Endothelial cell of umbilical vein (primary cell): Measurements from ENCODE around the gene CCSER2. TPM values are rescaled to one million over a fixed set of nuclear protein-coding genes. Genes with fewer than 3 reads are reported as not detected.

Experiments used
- BruUV-seq: library from RNA; stranded (reverse); fragments of 400-500 nt; replicated peaks from 2 replicates; lab custom pipeline; 2021; lab: Mats Ljungman, UMichigan
- CTCF ChIA-PET: fragments of 300-600, 350-600 bp; sonication (Branson Sonifier 250); formaldehyde crosslinking; loops from one replicate; lab custom pipeline; 2021; ENCODE audit warnings: antibody characterized with exemption, inconsistent platforms; lab: Charles Lee
- POLR2A ChIA-PET: fragments of 300-600, 350-600 bp; sonication (Branson Sonifier 250); formaldehyde crosslinking; loops from one replicate; lab custom pipeline; 2021; ENCODE audit warnings: antibody characterized with exemption, inconsistent platforms; lab: Charles Lee
- DNase-seq: peaks from one replicate; pipeline ENCODE4 v3.0.0-alpha.2; 2011; ENCODE audit warnings: low read depth, low spot score
- FAIRE-seq: peaks from 2 replicates; lab custom pipeline; 2011; peaks lifted over from hg19 to GRCh38; lab: Jason Lieb, UNC
- H2AFZ ChIP-seq: 2 replicates; pipeline ENCODE4 v1.6.0; 2012; ENCODE audit warnings: low read depth, low read length, control low read depth, inconsistent platforms
- H3K27ac ChIP-seq: 2 replicates; pipeline ENCODE4 v1.5.1; 2011; ENCODE audit warnings: low read depth, mild to moderate bottlenecking, control low read depth, low read length, moderate library complexity; ENCODE audit not compliant: insufficient read depth
- H3K27me3 ChIP-seq, 2 experiments: 2 replicates each; pipeline versions ENCODE4 v1.6.0 to v1.6.1; 2011; ENCODE audit warnings: low read length in 2 of 2, mixed read lengths in 1 of 2; ENCODE audit not compliant: control insufficient read depth in 2 of 2, insufficient read depth in 2 of 2
- H3K36me3 ChIP-seq, 2 experiments: 2 replicates in 1 of 2; 3 replicates in 1 of 2; pipeline ENCODE4 v1.5.1; 2011; ENCODE audit warnings: low read length in 2 of 2, mild to moderate bottlenecking in 1 of 2, moderate library complexity in 1 of 2; ENCODE audit not compliant: control insufficient read depth in 2 of 2, insufficient read depth in 2 of 2; ENCODE audit errors: extremely low read depth in 1 of 2
- H3K4me1 ChIP-seq: 3 replicates; pipeline ENCODE4 v1.5.1; 2011; ENCODE audit warnings: mild to moderate bottlenecking, low read length; ENCODE audit not compliant: control insufficient read depth, insufficient read depth; ENCODE audit errors: extremely low read depth
- H3K4me2 ChIP-seq: 2 replicates; pipeline ENCODE4 v1.6.1; 2011; ENCODE audit warnings: low read length, control low read depth, mixed read lengths; ENCODE audit not compliant: insufficient read depth
- H3K4me3 ChIP-seq, 3 experiments: fragments of 200-600 bp in 1 of 3; sonication (generic), shearing (Covaris generic) in 1 of 3; replicated peaks in 1 of 3; 2 replicates each; pipeline ENCODE4 v1.5.1; 2011 to 2016; ENCODE audit warnings: control low read depth in 3 of 3, low read length in 3 of 3, mild to moderate bottlenecking in 2 of 3, inconsistent platforms in 1 of 3, low read depth in 1 of 3, moderate library complexity in 1 of 3; ENCODE audit not compliant: insufficient read depth in 1 of 3
- H3K79me2 ChIP-seq: 2 replicates; pipeline ENCODE4 v1.6.0; 2012; ENCODE audit warnings: low read length, inconsistent platforms; ENCODE audit not compliant: control insufficient read depth, insufficient read depth
- H3K9ac ChIP-seq: replicated peaks from 2 replicates; pipeline ENCODE3; 2011; ENCODE audit warnings: low read length, control low read depth; ENCODE audit not compliant: insufficient read depth; ENCODE audit errors: extremely low read depth
- H3K9me1 ChIP-seq: replicated peaks from 3 replicates; pipeline ENCODE4 v1.6.0; 2011; ENCODE audit warnings: mild to moderate bottlenecking, low read length; ENCODE audit not compliant: control insufficient read depth, insufficient read depth; ENCODE audit errors: extremely low read depth
- H3K9me3 ChIP-seq: replicated peaks from 2 replicates; pipeline ENCODE4 v1.5.1; 2012; ENCODE audit warnings: low read length, inconsistent platforms; ENCODE audit not compliant: control insufficient read depth, insufficient read depth
- H4K20me1 ChIP-seq: replicated peaks from 2 replicates; pipeline ENCODE3; 2011; ENCODE audit warnings: mild to moderate bottlenecking, low read length; ENCODE audit not compliant: control insufficient read depth, insufficient read depth; ENCODE audit errors: extremely low read depth
- FOS ChIP-seq: IDR thresholded peaks from 2 replicates; pipeline ENCODE4 v1.6.1; 2011; ENCODE audit warnings: mild to moderate bottlenecking, low read length, moderate library complexity, borderline replicate concordance; ENCODE audit not compliant: insufficient read depth
- JUN ChIP-seq: IDR thresholded peaks from 2 replicates; pipeline ENCODE4 v1.6.1; 2011; ENCODE audit warnings: borderline replicate concordance, low read depth; ENCODE audit not compliant: insufficient read length, insufficient read depth
- MYC ChIP-seq: IDR thresholded peaks from one replicate; pipeline ENCODE4 v1.6.1; 2011; ENCODE audit warnings: mild to moderate bottlenecking, low read depth, low read length
- POLR2A ChIP-seq: IDR thresholded peaks from 2 replicates; pipeline ENCODE4 v1.6.1; 2012; ENCODE audit warnings: low read depth, mild to moderate bottlenecking, control low read depth, low read length
- POLR2AphosphoS5 ChIP-seq: IDR thresholded peaks from 2 replicates; pipeline ENCODE4 v1.6.1; 2012; ENCODE audit warnings: low read depth, mild to moderate bottlenecking, control low read depth, low read length, moderate library complexity; ENCODE audit not compliant: insufficient read depth
- dilution Hi-C: fragments of 300-500 bp; cut with MboI; formaldehyde crosslinking; loops from one replicate; pipeline ENCODE4 v1.15.0; 2019; ENCODE audit warnings: low sequenced_read_pairs; ENCODE audit not compliant: extremely low pct_ligation_motif_present
- intact Hi-C: fragments of 100-400 bp; cut with micrococcal nuclease; formaldehyde crosslinking; loops from one replicate; pipeline ENCODE4 v1.10.0; 2022
- polyA plus RNA-seq, 4 experiments: library from polyadenylated mRNA; depleted of rRNA in 3 of 4; stranded (reverse) in 3 of 4; unstranded in 1 of 4; fragments of >200 nt; gene quantifications; 2 replicates each; pipeline versions ENCODE4 v1.2.1 to v1.2.3, GENCODE V29; 2011 to 2012; ENCODE audit warnings: missing spikeins in 1 of 4
- total RNA-seq: library from RNA; stranded (reverse); gene quantifications from 2 replicates; pipeline ENCODE4 v1.2.3, GENCODE V29; 2021
- TF ChIP-seq, protein P1 (sequence below): IDR thresholded peaks from 2 replicates; pipeline ENCODE4 v1.6.1; 2011; ENCODE audit not compliant: insufficient read depth, insufficient read length
- TF ChIP-seq, protein P2 (sequence below), 2 donors: IDR thresholded peaks; 1 replicate in 1 of 2; 2 replicates in 1 of 2; pipeline ENCODE4 v1.5.1; 2011; ENCODE audit warnings: low read length in 2 of 2, mild to moderate bottlenecking in 2 of 2, moderate library complexity in 2 of 2, control low read depth in 1 of 2, inconsistent platforms in 1 of 2, low read depth in 1 of 2; ENCODE audit not compliant: insufficient read depth in 1 of 2; ENCODE audit errors: extremely low read depth in 1 of 2

The CCSER2 gene
- total and polyA plus RNA-seq, 2 donors (not counting 3 experiments of a cell fraction or from before 2014, with no cell fraction given) = 14.5 to 49.3 TPM

- Histone ChIP-seq H3K9ac (no peak overlapping the region), H3K9me1 (no peaks in the 10 kb centered on the region), H4K20me1 (no peaks in the 10 kb centered on the region), H3K9me3 (no peaks in the 10 kb centered on the region), H3K36me3 (no peaks in the 10 kb centered on the region), H3K4me1 (peaks cover 12% of the 10 kb centered on the region), H3K4me2 (no peak overlapping the region), H3K27me3 (no peaks in the 10 kb centered on the region), H2AFZ (no peak overlapping the region), H3K27ac (peak overlapping the region; percentile 45), H3K4me3 (no peak overlapping the region), H3K79me2 (peaks cover 5% of the 10 kb centered on the region)
- CTCF ChIA-PET = interaction anchor here (0.7 to 2.2 kb wide), 3 partner anchors 18 to 65 kb away, joined by 3 to 6 read pairs (median 3); no protein-coding TSS in a partner anchor
- POLR2A ChIA-PET = no interaction called here
- intact Hi-C loops (no loop called here), dilution Hi-C loops (no loop called here)
- TF ChIP-seq POLR2A = no peak
- TF ChIP-seq JUN = no peak
- TF ChIP-seq MYC = no peak
- TF ChIP-seq, protein P1, sequence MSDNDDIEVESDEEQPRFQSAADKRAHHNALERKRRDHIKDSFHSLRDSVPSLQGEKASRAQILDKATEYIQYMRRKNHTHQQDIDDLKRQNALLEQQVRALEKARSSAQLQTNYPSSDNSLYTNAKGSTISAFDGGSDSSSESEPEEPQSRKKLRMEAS = no peak
- no peak for TF ChIP-seq FOS
- TF ChIP-seq POLR2AphosphoS5 = no peak
- TF ChIP-seq, protein P2, sequence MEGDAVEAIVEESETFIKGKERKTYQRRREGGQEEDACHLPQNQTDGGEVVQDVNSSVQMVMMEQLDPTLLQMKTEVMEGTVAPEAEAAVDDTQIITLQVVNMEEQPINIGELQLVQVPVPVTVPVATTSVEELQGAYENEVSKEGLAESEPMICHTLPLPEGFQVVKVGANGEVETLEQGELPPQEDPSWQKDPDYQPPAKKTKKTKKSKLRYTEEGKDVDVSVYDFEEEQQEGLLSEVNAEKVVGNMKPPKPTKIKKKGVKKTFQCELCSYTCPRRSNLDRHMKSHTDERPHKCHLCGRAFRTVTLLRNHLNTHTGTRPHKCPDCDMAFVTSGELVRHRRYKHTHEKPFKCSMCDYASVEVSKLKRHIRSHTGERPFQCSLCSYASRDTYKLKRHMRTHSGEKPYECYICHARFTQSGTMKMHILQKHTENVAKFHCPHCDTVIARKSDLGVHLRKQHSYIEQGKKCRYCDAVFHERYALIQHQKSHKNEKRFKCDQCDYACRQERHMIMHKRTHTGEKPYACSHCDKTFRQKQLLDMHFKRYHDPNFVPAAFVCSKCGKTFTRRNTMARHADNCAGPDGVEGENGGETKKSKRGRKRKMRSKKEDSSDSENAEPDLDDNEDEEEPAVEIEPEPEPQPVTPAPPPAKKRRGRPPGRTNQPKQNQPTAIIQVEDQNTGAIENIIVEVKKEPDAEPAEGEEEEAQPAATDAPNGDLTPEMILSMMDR (IDR thresholded peaks at IDR 0.05; ENCODE audit: extremely low read depth in 1 of 2, insufficient read depth in 1 of 2, low read depth in 1 of 2, low read length in 2 of 2) = no peak
- BruUV-seq = no TSS peak
- FAIRE-seq (peak; percentile 44), DNase-seq (peak; percentile 49)
Measured at GRCh38 chr10:84494849-84495180, 166.4 kb downstream of the CCSER2 start.
